Prostate gland (tissue), 2 donors: ENCODE measurements around the gene HSDL2. TPM values are rescaled to one million over a fixed set of nuclear protein-coding genes. Genes with fewer than 3 reads are reported as not detected.
A peak's percentile ranks its signal among the peaks of the same experiment; 100 is the strongest.

Experiments used
- DNase-seq: peaks from one replicate; pipeline ENCODE4 v3.0.0-alpha.2; 2019; ENCODE audit warnings: low spot score
- H3K27ac ChIP-seq, 2 donors: fragments of 200-600 bp; sonication (generic); 2 replicates each; pipeline ENCODE4 v1.5.1; 2017 to 2019
- H3K27me3 ChIP-seq: fragments of 200-600 bp; sonication (generic); replicated peaks from 2 replicates; pipeline ENCODE4 v1.5.1; 2019; ENCODE audit not compliant: insufficient read depth
- H3K36me3 ChIP-seq, 2 donors: fragments of 200-600 bp; sonication (generic); 1 replicate in 1 of 2; 2 replicates in 1 of 2; pipeline versions ENCODE4 v1.5.1 to v1.8.1; 2017 to 2019
- H3K4me1 ChIP-seq: fragments of 200-600 bp; sonication (generic); replicated peaks from 2 replicates; pipeline ENCODE4 v1.5.1; 2019
- H3K4me3 ChIP-seq, 2 donors: fragments of 200-600 bp; sonication (generic); 2 replicates each; pipeline ENCODE4 v1.5.1; 2017 to 2019
- H3K9me3 ChIP-seq: fragments of 200-600 bp; sonication (generic); 2 replicates; pipeline ENCODE4 v1.5.1; 2017
- POLR2A ChIP-seq: fragments of 450-650 bp; IDR thresholded peaks from one replicate; pipeline ENCODE4 v1.6.1; 2016; ENCODE audit warnings: antibody characterized with exemption, mild to moderate bottlenecking
- POLR2AphosphoS5 ChIP-seq: sonication (generic); formaldehyde crosslinking; IDR thresholded peaks from one replicate; pipeline ENCODE4 v1.6.1; 2017; ENCODE audit warnings: antibody characterized with exemption
- WGBS: methylation state at CpG from one replicate; pipeline ENCODE4 v1.1.5; 2018; 5-methylcytosine and 5-hydroxymethylcytosine counted together
- intact Hi-C: fragments of 100-400 bp; cut with DNase I; formaldehyde crosslinking; loops from one replicate; pipeline ENCODE4 v1.14.2; 2022
- total RNA-seq, 2 donors: library from RNA; depleted of rRNA; stranded (reverse); fragments of >200 nt; gene quantifications; one replicate each; pipeline ENCODE4 v1.1.0, GENCODE V29; 2016
- TF ChIP-seq, protein P1 (sequence below), 4 experiments: fragments of 200-600 bp in 2 of 4; fragments of 450-650 bp in 2 of 4; sonication (generic) in 2 of 4; IDR thresholded peaks; 1 replicate in 3 of 4; 2 replicates in 1 of 4; pipeline ENCODE4 v1.5.1; 2016 to 2019; ENCODE audit warnings: antibody characterized with exemption in 4 of 4, mild to moderate bottlenecking in 2 of 4, moderate library complexity in 2 of 4

HSDL2 gene
- total RNA-seq, 2 donors from 2014 or later = 22.2 to 25.2 TPM

DNA sequence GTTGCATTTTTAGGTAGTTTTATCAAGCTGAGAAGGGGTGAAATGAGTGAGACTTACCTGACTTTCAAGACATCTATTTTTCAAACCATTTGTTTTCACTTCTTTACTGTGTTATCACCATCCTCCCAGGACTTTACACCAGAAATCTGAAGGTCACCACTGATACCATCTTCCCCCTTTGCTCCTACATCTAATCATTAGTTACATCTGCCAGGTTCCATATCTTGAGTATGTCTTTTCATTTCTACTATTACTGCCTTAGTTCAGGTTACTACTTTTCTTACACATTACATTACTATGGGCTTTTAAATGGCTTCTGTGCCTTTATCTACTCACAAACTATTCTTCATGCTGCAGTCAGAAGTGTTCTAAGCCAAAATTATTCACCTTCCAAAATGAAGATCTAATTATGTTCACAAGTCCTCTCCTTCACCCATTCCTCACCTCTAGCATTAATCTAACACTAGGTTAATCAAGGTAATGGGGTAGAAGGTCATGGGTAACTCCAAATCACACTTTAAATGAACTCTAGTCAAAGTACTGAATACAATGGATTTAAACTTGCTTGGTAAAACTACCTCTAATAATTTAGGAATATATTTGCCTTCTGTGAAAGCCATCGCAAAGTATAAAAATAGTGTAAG lies 2.1 kb upstream of the HSDL2 start:
- no peak for DNase-seq
- no peaks in the 10 kb centered on the region for H3K4me1 ChIP-seq
- no peaks in the 10 kb centered on the region for H3K27me3 ChIP-seq
- H3K4me3 ChIP-seq = no peak overlapping the region
- 75% methylated on average over 1 of the region's 1 CpG for WGBS
- intact Hi-C loops = loop anchor here (5.0 kb wide), 1 partner anchor 109 kb away; the partner anchor contains the start of gene KIAA1958
- H3K27ac ChIP-seq = no peak overlapping the region
- no peaks in the 10 kb centered on the region for H3K36me3 ChIP-seq
- no peaks in the 10 kb centered on the region for H3K9me3 ChIP-seq
- TF ChIP-seq, protein P1, sequence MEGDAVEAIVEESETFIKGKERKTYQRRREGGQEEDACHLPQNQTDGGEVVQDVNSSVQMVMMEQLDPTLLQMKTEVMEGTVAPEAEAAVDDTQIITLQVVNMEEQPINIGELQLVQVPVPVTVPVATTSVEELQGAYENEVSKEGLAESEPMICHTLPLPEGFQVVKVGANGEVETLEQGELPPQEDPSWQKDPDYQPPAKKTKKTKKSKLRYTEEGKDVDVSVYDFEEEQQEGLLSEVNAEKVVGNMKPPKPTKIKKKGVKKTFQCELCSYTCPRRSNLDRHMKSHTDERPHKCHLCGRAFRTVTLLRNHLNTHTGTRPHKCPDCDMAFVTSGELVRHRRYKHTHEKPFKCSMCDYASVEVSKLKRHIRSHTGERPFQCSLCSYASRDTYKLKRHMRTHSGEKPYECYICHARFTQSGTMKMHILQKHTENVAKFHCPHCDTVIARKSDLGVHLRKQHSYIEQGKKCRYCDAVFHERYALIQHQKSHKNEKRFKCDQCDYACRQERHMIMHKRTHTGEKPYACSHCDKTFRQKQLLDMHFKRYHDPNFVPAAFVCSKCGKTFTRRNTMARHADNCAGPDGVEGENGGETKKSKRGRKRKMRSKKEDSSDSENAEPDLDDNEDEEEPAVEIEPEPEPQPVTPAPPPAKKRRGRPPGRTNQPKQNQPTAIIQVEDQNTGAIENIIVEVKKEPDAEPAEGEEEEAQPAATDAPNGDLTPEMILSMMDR (IDR thresholded peaks at IDR 0.05) = no peak
- TF ChIP-seq POLR2AphosphoS5 (no peak), POLR2A (no peak)

DNA sequence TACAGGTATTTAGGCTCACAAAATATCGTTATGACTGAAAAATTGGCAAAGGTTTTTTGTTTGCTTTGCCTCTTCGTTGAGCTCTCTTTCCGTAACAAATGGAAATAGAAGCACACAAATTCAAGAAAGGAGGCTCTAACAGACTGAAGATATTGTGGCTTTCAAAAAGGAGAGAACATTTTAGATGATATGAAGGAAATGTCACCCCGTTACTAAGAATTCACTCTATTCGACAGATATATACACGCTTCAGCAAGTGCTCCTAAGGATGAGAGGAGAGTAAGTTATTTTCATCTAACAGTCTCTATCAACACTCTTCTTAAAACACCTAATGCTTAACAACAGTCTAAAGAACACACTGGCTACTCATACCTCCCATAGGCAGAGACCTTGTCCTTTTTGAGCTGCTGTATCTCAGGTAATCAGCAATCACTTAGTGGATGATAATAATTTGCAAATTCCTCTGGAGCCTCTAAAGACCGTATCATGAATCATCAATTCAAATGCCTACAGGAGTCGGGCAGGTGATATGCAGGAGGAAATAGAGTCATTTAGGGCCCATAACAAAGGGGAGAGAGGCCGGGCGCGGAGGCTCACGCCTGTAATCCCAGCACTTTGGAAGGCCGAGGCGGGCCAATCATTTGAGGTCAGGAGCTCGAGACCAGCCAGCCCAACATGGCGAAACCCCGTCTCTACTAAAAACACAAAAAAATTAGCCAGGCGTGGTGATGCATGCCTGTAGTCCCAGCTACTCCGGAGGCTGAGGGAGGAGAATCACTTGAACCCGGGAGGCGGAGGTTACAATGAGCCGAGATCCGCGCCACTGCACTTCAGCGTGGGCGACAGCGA lies 1.4 kb upstream of the HSDL2 start:
- Histone ChIP-seq H3K4me1 (no peaks in the 10 kb centered on the region), H3K4me3 (peak overlapping the region; percentile 50 to 61), H3K27ac (peak overlapping the region; percentile 96 to 98), H3K36me3 (no peaks in the 10 kb centered on the region), H3K27me3 (no peaks in the 10 kb centered on the region), H3K9me3 (no peaks in the 10 kb centered on the region)
- intact Hi-C loops = loop anchor here (5.0 kb wide), 1 partner anchor 109 kb away; the partner anchor contains the start of gene KIAA1958
- no peak for DNase-seq
- TF ChIP-seq, protein P1 (IDR thresholded peaks at IDR 0.05) = no peak
- no peak for TF ChIP-seq POLR2AphosphoS5
- WGBS = 36% methylated on average over 27 of the region's 27 CpGs

DNA sequence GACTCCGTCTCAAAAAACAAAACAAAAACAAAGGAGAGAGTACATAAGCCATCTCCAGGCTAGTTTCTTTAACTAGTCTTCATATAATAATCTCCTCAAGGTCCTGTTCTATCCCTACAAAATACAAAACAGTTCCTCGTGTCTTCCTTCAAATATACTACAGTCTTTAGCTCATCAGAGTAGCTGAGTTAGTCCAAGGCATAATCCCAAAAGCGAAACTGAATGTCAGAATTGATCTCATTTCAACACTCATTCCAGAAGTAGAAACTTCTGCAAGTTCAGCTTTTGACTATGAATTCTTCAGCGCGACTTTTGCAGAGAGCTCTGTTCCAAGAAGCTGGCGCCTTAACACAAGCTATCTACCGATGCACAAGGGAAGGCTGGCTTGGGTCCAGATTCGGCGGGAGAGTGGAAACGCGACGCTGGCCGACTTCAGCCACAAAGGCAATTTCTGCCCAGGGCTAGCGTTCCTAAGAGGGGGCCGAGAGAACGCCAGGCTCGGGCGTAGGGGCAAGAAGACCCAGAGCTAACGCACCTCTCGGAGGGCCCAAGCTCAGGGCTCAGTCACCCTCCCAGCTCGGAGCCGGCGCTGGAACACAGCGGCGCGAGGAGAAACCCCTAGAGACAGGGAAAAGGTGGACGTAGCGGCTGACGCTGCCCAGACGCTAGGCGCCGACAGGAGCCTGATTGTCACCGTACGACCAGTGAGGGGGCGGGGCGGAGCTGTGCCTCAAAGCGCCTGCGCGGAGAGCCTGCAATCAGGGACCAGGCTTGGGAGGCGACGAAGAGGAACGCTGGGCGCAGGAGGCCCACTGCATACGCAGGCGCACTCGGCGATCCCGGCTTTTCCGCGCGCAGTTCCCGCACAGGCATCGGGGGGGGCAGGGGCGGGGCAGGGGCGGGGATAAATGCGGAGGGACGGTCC lies 469 bp upstream of the HSDL2 start:
- intact Hi-C loops = loop anchor here (5.0 to 10.0 kb wide), 5 partner anchors 47 to 373 kb away; partner anchors contain the start of genes INIP, KIAA1958, PTBP3 and SNX30
- H3K9me3 ChIP-seq = no peaks in the 10 kb centered on the region
- TF ChIP-seq POLR2A (peak; percentile 95), POLR2AphosphoS5 (peak; percentile 95)
- TF ChIP-seq, protein P1 (IDR thresholded peaks at IDR 0.05) = peak in 2 of 4 experiments; percentile 23 to 26
- H3K4me3 ChIP-seq = peak overlapping the region; percentile 50 to 61
- peak; percentile 99 for DNase-seq
- peak overlapping the region; percentile 96 to 98 for H3K27ac ChIP-seq
- under 1% methylated on average over 55 of the region's 57 CpGs for WGBS
- no peaks in the 10 kb centered on the region for H3K4me1 ChIP-seq
- H3K36me3 ChIP-seq = no peaks in the 10 kb centered on the region
- H3K27me3 ChIP-seq = no peaks in the 10 kb centered on the region

DNA sequence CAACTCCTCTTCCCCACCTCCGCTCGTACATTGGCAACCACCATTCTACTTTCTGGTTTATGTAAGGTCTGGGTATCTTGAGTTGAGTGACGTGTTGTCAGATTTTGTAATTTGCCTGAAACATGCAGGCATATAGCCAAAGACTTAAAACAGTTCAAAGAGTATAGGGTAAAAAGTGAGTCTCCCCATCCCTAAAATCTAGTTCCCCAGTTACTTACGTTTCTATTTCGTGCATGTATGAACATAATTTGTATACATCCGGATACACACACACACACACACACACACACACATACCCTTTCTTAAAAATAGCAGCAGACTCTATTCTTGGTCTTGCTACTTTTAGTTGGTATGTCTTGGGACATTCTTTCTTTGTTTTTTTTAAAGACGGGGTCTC lies 915 bp downstream of the HSDL2 start:
- DNase-seq = no peak
- Histone ChIP-seq H3K27me3 (no peaks in the 10 kb centered on the region), H3K36me3 (no peaks in the 10 kb centered on the region), H3K27ac (peak overlapping the region in 1 of 2 donors; percentile 96), H3K4me1 (no peaks in the 10 kb centered on the region), H3K4me3 (peak overlapping the region; percentile 50 to 61), H3K9me3 (no peaks in the 10 kb centered on the region)
- intact Hi-C loops = loop anchor here (5.0 to 10.0 kb wide), 4 partner anchors 49 to 371 kb away; partner anchors contain the start of genes INIP, PTBP3 and SNX30
- no peak for TF ChIP-seq POLR2AphosphoS5
- TF ChIP-seq POLR2A = no peak
- TF ChIP-seq, protein P1 (IDR thresholded peaks at IDR 0.05) = no peak
- 45% methylated on average over 7 of the region's 7 CpGs for WGBS
